Measurements from ENCODE around the gene VPS9D1.

Gene VPS9D1

GRCh38 chr16:89720813-89721545, at the start of gene VPS9D1, which contains the start of gene ZNF276:
Gene VPS9D1 (minus strand): TSS chr16:89720898. CDS start chr16:89720861, 37 bp downstream.
Gene ZNF276 (plus strand): TSS chr16:89721537. CDS start chr16:89721641, 104 bp downstream.
- TF ChIP-seq CTCF (IDR thresholded peaks at IDR 0.05; ENCODE audit: low read depth, low read length, missing control alignments) = no peak
- DNase-seq (ENCODE audit: low read depth) = no peak
- H3K4me3 ChIP-seq (ENCODE audit: low read depth, low read length) = peak within 1 kb of the TSS; percentile 55

- TF ChIP-seq CTCF (IDR thresholded peaks at IDR 0.05; ENCODE audit: low read depth, low read length, missing control alignments) = no peak
- no peak for DNase-seq (ENCODE audit: low read depth)
Measured at GRCh38 chr16:89770367-89770766, 49.7 kb upstream of the VPS9D1 start.

GRCh38 chr16:89765292-89765830, 44.7 kb upstream of the VPS9D1 start:
- TF ChIP-seq CTCF (IDR thresholded peaks at IDR 0.05; ENCODE audit: low read depth, low read length, missing control alignments) = no peak

More at GRCh38 chr16:89770367-89770766, 49.7 kb upstream of the VPS9D1 start:
- H3K4me3 ChIP-seq (ENCODE audit: low read depth, low read length) = no peak overlapping the region

GRCh38 chr16:89764711-89765201, 44.1 kb upstream of the VPS9D1 start:
- peak; percentile 91 for DNase-seq (ENCODE audit: low read depth)
- no peak for TF ChIP-seq CTCF (IDR thresholded peaks at IDR 0.05; ENCODE audit: low read depth, low read length, missing control alignments)
- peak overlapping the region; percentile 44 for H3K4me3 ChIP-seq (ENCODE audit: low read depth, low read length)

More at GRCh38 chr16:89765292-89765830, 44.7 kb upstream of the VPS9D1 start:
- DNase-seq (ENCODE audit: low read depth) = no peak
- no peak overlapping the region; the same call in 1 of the 2 replicates for H3K4me3 ChIP-seq (ENCODE audit: low read depth, low read length)

GRCh38 chr16:89761304-89761922, 40.7 kb upstream of the VPS9D1 start:
- TF ChIP-seq CTCF (IDR thresholded peaks at IDR 0.05; ENCODE audit: low read depth, low read length, missing control alignments) = no peak
- DNase-seq (ENCODE audit: low read depth) = no peak
- no peak overlapping the region for H3K4me3 ChIP-seq (ENCODE audit: low read depth, low read length)

GRCh38 chr16:89759746-89760340, 39.1 kb upstream of the VPS9D1 start:
- no peak for TF ChIP-seq CTCF (IDR thresholded peaks at IDR 0.05; ENCODE audit: low read depth, low read length, missing control alignments)
- no peak overlapping the region for H3K4me3 ChIP-seq (ENCODE audit: low read depth, low read length)
- no peak for DNase-seq (ENCODE audit: low read depth)
